ENCODE results near the gene FYB2.

DNA sequence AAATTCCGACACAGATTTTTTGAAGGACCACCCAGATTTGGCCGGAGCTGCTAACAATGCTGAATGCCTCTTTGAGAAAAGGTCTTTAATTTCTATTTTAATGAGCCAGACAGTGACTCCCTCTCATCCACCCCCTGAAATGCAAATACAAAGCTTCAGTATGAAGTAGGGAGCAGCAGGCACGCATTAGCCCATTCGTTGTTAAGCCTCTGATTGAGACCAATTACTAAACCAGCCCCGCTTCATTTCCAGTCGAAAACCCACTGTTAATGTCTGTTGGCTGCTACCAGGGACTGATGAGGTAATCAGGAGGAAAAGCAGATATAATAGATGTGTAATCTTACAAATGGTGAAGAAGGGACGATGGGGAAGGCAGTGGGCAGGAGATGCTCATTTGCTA, 30.5 kb upstream of the FYB2 start:
- TF ChIP-seq EP300 (IDR thresholded peaks at IDR 0.05) (no peak), POLR2AphosphoS2 (conservative IDR thresholded peaks at IDR 0.05; ENCODE audit: low read length) (no peak), NFE2L2 (conservative IDR thresholded peaks at IDR 0.05; ENCODE audit: low read length) (no peak), RAD21 (conservative IDR thresholded peaks at IDR 0.05 in 1 of 2, IDR thresholded peaks at IDR 0.05 in 1 of 2) (no peak), CBX2 (IDR thresholded peaks at IDR 0.05; ENCODE audit: borderline replicate concordance, low read depth) (no peak)
- TF ChIP-seq, protein P1, sequence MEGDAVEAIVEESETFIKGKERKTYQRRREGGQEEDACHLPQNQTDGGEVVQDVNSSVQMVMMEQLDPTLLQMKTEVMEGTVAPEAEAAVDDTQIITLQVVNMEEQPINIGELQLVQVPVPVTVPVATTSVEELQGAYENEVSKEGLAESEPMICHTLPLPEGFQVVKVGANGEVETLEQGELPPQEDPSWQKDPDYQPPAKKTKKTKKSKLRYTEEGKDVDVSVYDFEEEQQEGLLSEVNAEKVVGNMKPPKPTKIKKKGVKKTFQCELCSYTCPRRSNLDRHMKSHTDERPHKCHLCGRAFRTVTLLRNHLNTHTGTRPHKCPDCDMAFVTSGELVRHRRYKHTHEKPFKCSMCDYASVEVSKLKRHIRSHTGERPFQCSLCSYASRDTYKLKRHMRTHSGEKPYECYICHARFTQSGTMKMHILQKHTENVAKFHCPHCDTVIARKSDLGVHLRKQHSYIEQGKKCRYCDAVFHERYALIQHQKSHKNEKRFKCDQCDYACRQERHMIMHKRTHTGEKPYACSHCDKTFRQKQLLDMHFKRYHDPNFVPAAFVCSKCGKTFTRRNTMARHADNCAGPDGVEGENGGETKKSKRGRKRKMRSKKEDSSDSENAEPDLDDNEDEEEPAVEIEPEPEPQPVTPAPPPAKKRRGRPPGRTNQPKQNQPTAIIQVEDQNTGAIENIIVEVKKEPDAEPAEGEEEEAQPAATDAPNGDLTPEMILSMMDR (IDR thresholded peaks at IDR 0.05): no peak
- TF ChIP-seq, protein P2, sequence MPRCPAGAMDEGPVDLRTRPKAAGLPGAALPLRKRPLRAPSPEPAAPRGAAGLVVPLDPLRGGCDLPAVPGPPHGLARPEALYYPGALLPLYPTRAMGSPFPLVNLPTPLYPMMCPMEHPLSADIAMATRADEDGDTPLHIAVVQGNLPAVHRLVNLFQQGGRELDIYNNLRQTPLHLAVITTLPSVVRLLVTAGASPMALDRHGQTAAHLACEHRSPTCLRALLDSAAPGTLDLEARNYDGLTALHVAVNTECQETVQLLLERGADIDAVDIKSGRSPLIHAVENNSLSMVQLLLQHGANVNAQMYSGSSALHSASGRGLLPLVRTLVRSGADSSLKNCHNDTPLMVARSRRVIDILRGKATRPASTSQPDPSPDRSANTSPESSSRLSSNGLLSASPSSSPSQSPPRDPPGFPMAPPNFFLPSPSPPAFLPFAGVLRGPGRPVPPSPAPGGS (IDR thresholded peaks at IDR 0.05): no peak

Measured in A549 (cell line).